HG03378 (cell line): Measurements from ENCODE around the gene CADM1.
A peak's percentile ranks its signal among the peaks of the same experiment; 100 is the strongest.

Experiments
- ATAC-seq: cut with Tn5 transposase; IDR thresholded peaks from one replicate; pipeline ENCODE4 v1.9.1; 2021; ENCODE audit warnings: mild to moderate bottlenecking, moderate library complexity; ENCODE audit not compliant: unreplicated experiment

CADM1 gene

GRCh38 chr11:115325523-115325922 lies 178.7 kb downstream of the CADM1 start:
- ATAC-seq, result no peak

- ATAC-seq, result peak; percentile 64
These were observed 179.4 kb downstream of the CADM1 start for GRCh38 chr11:115324581-115325432.

- no peak for ATAC-seq
These were observed 181.5 kb downstream of the CADM1 start for GRCh38 chr11:115322553-115323203.

GRCh38 chr11:115321605-115322289 lies 182.5 kb downstream of the CADM1 start:
- ATAC-seq, result no peak

- no peak for ATAC-seq
These were observed 186.7 kb downstream of the CADM1 start for GRCh38 chr11:115317277-115318185.

GRCh38 chr11:115316696-115317095 lies 187.5 kb downstream of the CADM1 start:
- ATAC-seq, result no peak

- no peak for ATAC-seq
These were observed 189.8 kb downstream of the CADM1 start for GRCh38 chr11:115314330-115314920.

GRCh38 chr11:115313224-115313838 lies 190.9 kb downstream of the CADM1 start:
- ATAC-seq, result no peak

GRCh38 chr11:115311949-115312348 lies 192.3 kb downstream of the CADM1 start:
- ATAC-seq, result no peak

GRCh38 chr11:115306689-115307088 lies 197.5 kb downstream of the CADM1 start:
- no peak for ATAC-seq

GRCh38 chr11:115304774-115305472 lies 199.3 kb downstream of the CADM1 start:
- ATAC-seq, result no peak

GRCh38 chr11:115303929-115304531 lies 200.2 kb downstream of the CADM1 start:
- no peak for ATAC-seq

GRCh38 chr11:115302946-115303703 lies 201.1 kb downstream of the CADM1 start:
- no peak for ATAC-seq

GRCh38 chr11:115300660-115301428 lies 203.4 kb downstream of the CADM1 start:
- ATAC-seq, result no peak

- no peak for ATAC-seq
These were observed 205.8 kb downstream of the CADM1 start for GRCh38 chr11:115298300-115299012.

- no peak for ATAC-seq
These were observed 206.9 kb downstream of the CADM1 start for GRCh38 chr11:115297330-115297729.

GRCh38 chr11:115291325-115291724 lies 212.9 kb downstream of the CADM1 start:
- no peak for ATAC-seq
